Thoracic aorta (tissue), 2 donors: Measurements from ENCODE around the gene PPP1CA. TPM values are rescaled to one million over a fixed set of nuclear protein-coding genes. Genes with fewer than 3 reads are reported as not detected.
A peak's percentile ranks its signal among the peaks of the same experiment; 100 is the strongest.

Experiments
- ATAC-seq: fragments of 150-250 bp; one replicate; pipeline ENCODE4 v1.8.0; 2017; ENCODE audit warnings: low read depth; ENCODE audit not compliant: insufficient number of reproducible peaks, low FRiP score
- DNase-seq: peaks from one replicate; pipeline ENCODE4 v3.0.0-alpha.2; 2020; ENCODE audit warnings: low spot score
- H3K27ac ChIP-seq, 2 donors: fragments of 200-600 bp; sonication (generic); 1 replicate in 1 of 2; 2 replicates in 1 of 2; pipeline ENCODE4 v1.5.1; 2016; ENCODE audit warnings: mild to moderate bottlenecking in 2 of 2, moderate library complexity in 2 of 2
- H3K27me3 ChIP-seq: fragments of 200-600 bp; sonication (generic); replicated peaks from 2 replicates; pipeline ENCODE4 v1.6.0; 2016; ENCODE audit warnings: mild to moderate bottlenecking; ENCODE audit not compliant: insufficient read depth
- H3K36me3 ChIP-seq: fragments of 200-600 bp; sonication (generic); one replicate; pipeline ENCODE4 v1.5.1; 2016
- H3K4me1 ChIP-seq, 2 donors: fragments of 200-600 bp; sonication (generic); 1 replicate in 1 of 2; 2 replicates in 1 of 2; pipeline versions ENCODE4 v1.5.1 to v1.6.0; 2016; ENCODE audit warnings: low read depth in 2 of 2, mild to moderate bottlenecking in 1 of 2; ENCODE audit not compliant: control insufficient read depth in 1 of 2
- H3K4me3 ChIP-seq: fragments of 200-600 bp; sonication (generic); 2 replicates; pipeline ENCODE4 v1.5.1; 2016; ENCODE audit warnings: mild to moderate bottlenecking
- H3K9me3 ChIP-seq: fragments of 200-600 bp; sonication (generic); 2 replicates; pipeline ENCODE4 v1.5.1; 2016
- CTCF ChIP-seq: fragments of 200-600 bp; sonication (generic); IDR thresholded peaks from one replicate; pipeline ENCODE4 v1.5.1; 2019; ENCODE audit warnings: antibody characterized with exemption
- total RNA-seq, 2 donors: library from RNA; depleted of rRNA; stranded (reverse); fragments of >200 nt; gene quantifications; one replicate each; pipeline versions ENCODE4 v1.1.0 to v1.2.3, GENCODE V29; 2016

The PPP1CA gene
- total RNA-seq, 2 donors from 2014 or later = 74.4 to 77.8 TPM

- peaks cover 36% of the 10 kb centered on the region for H3K36me3 ChIP-seq
- DNase-seq (no peak), ATAC-seq (no peak)
- no peak overlapping the region for H3K27ac ChIP-seq
- no peak overlapping the region for H3K4me3 ChIP-seq
- TF ChIP-seq CTCF = no peak
- peaks cover 21 to 32% of the 10 kb centered on the region in 2 donors for H3K4me1 ChIP-seq
- no peaks in the 10 kb centered on the region for H3K27me3 ChIP-seq
- no peaks in the 10 kb centered on the region for H3K9me3 ChIP-seq
These were observed 6.0 kb downstream of the PPP1CA start for GRCh38 chr11:67395555-67396258.

GRCh38 chr11:67393990-67394389 lies 7.7 kb downstream of the PPP1CA start:
- TF ChIP-seq CTCF = no peak
- no peaks in the 10 kb centered on the region for H3K27me3 ChIP-seq
- H3K9me3 ChIP-seq = no peaks in the 10 kb centered on the region
- H3K4me3 ChIP-seq = no peak overlapping the region
- peaks cover 28% of the 10 kb centered on the region for H3K36me3 ChIP-seq
- no peak for ATAC-seq
- H3K4me1 ChIP-seq = peaks cover 7 to 21% of the 10 kb centered on the region in 2 donors
- no peak for DNase-seq
- H3K27ac ChIP-seq = no peak overlapping the region

- ATAC-seq = no peak
- no peak overlapping the region for H3K27ac ChIP-seq
- TF ChIP-seq CTCF = no peak
- peaks cover 7 to 21% of the 10 kb centered on the region in 2 donors for H3K4me1 ChIP-seq
- no peak overlapping the region for H3K4me3 ChIP-seq
- no peaks in the 10 kb centered on the region for H3K27me3 ChIP-seq
- no peaks in the 10 kb centered on the region for H3K9me3 ChIP-seq
- DNase-seq = no peak
- peaks cover 25% of the 10 kb centered on the region for H3K36me3 ChIP-seq
These were observed 8.2 kb downstream of the PPP1CA start for GRCh38 chr11:67393437-67393836.

- H3K4me1 ChIP-seq = peaks cover 7 to 21% of the 10 kb centered on the region in 2 donors
- peak; percentile 10 for ATAC-seq
These were observed 9.4 kb downstream of the PPP1CA start for GRCh38 chr11:67392183-67392715.

More at GRCh38 chr11:67392183-67392715, 9.4 kb downstream of the PPP1CA start:
- TF ChIP-seq CTCF = no peak
- no peaks in the 10 kb centered on the region for H3K27me3 ChIP-seq
- H3K4me3 ChIP-seq = peak overlapping the region; percentile 77
- no peaks in the 10 kb centered on the region for H3K9me3 ChIP-seq
- peak overlapping the region in 1 of 2 donors; percentile 32 for H3K27ac ChIP-seq
- no peak for DNase-seq
- peaks cover 13% of the 10 kb centered on the region for H3K36me3 ChIP-seq
